Activated CD8-positive, alpha-beta memory T cell treated with anti-CD3 and anti-CD28 coated beads, Interleukin-2, amount 50 U/mL, for 24 hours (primary cell): Measurements from ENCODE around the gene PLEKHG3.

ENCODE experiments used
- DNase-seq: peaks from one replicate; pipeline ENCODE4 v3.0.0-alpha.2; 2020; ENCODE audit errors: extremely low read depth

The PLEKHG3 gene

DNA sequence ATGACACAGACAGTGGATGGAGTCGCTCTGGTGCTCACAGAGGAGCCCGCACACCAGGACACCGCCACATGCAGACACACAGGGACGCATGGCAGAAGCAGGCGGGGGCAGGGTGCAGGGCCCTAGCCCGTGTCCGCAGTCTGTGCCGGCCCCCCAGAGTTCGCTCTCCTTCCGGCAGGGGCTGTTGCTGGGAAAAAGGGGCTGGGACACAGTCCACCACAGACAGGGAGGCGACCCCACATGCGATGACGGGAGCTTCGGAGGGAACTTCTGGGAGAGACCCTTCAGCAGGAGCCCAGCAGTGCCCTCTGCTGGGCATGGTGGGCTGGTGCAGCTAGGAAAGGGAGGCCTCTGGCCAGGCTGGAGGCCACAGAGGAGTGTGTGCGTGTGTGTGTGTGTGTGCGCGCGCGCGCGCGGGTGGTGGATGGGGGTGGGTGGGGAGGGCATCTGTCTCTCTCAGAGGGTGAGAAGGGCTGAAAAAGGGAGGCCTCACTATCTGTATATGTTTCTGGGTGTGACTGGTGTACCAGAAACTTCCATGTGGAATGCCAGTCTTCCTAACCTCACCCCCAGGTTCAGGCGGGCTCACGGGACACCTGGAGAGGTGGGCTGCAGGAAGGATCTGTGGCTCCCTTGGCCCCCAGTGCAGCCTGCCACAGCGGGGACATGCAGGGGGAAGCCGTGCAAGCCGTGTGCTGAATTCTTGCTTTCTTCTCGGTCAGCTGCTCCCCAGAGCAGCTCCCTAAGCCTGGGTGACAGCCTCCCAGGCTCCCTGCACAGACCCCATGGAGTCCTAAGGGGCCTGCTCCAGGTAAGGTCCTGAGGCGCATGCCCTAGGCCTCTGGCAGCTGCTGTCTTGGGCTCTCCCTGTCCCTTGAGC lies 60.7 kb downstream of the PLEKHG3 start:
- no peak for DNase-seq

DNA sequence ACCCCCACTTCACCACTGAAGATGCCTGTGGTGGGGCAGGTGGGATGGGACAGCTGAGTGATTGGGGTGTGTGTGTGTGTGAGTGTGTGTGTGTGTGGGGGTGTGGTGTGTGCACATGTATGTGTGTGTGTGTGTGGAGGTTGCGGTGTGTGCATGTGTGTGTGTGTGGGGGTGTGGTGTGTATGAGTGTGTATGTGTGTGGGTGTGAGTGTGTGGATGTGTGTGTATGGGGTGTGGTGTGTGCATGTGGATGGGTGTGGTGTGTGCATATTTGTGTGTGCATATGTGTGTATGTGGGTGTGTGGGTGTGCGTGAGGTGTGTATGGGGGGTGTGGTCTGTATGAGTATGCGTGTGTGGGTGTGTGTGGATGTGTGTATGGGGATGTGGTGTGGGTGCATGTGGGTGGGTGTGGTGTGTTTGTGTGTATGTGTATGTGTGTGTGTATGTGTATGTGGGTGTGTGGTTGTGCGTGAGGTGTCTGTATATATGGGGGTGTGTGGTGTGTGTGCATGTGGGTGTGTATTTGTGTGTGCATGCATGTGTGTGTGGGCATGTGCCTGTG lies 61.6 kb downstream of the PLEKHG3 start:
- no peak for DNase-seq

DNA sequence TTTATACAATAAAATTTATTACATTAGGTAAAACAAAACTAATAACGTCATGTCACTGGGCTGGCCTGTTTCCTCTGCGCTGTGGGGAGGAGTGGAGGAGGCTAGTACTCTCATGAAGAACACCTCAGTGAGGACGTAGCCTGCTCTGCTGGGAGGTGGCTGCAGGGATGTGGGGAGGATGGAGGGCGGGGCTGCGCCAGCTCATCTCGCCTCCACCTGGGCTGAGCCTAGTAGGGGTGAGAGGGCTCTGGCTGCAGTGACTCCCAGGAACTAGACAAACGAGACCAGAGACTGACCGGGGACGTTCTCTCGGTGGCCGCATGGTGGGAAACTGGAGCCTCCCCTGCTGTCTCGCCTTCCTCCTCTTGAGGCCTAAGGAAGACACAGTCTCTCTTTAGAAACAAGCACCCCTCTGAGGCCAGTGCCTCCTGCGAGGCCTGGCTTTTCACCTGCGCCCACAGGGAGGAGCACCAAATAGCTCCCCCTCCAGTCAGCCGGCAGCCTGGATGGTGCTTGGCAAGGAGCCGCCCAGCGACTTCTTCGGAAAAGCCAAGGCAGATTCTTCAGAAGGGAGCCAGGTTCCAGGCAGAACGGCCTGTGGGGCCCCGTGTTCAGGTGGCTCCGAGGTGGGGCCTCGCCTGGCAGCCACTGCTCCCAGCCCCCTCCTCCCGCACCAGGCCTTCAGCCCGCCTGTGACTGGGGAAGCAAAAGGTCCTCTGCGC lies 62.4 kb downstream of the PLEKHG3 start:
- no peak for DNase-seq

DNA sequence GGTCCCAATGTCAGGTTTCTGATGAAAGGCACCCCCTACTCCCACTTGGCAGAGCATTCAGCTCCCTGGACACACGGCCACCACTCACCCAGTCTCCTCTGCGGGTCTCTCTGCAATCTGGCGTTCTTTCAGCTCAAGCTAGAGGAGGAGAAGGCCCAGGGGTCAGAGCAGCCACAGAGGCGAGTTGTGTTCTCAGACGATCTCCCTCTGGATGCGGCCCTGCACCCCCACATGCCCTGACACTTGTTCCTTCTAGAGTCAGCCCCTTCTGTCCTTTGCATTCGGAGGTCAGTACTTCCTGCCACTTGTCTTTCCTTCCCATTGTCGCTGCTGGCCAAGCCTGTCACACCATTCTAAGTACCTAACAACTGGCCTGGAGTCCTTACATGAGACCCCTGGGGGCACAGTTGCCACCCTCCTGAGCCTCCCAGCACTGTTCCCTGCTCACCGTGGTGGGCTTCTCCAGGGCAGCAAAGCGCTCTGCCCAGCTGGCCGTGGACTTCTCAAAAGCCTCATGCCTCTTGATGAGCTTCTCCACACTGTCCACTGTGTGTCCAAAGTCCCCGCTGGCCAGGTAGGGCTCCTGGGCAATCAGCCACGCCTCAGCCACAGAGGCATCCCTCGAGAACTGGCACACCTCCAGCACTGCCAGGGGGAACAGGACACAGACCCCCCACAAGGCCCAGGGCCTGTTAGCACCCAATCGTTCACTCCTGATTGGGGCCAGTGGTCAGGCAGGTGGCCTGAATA lies 63.2 kb downstream of the PLEKHG3 start:
- no peak for DNase-seq

DNA sequence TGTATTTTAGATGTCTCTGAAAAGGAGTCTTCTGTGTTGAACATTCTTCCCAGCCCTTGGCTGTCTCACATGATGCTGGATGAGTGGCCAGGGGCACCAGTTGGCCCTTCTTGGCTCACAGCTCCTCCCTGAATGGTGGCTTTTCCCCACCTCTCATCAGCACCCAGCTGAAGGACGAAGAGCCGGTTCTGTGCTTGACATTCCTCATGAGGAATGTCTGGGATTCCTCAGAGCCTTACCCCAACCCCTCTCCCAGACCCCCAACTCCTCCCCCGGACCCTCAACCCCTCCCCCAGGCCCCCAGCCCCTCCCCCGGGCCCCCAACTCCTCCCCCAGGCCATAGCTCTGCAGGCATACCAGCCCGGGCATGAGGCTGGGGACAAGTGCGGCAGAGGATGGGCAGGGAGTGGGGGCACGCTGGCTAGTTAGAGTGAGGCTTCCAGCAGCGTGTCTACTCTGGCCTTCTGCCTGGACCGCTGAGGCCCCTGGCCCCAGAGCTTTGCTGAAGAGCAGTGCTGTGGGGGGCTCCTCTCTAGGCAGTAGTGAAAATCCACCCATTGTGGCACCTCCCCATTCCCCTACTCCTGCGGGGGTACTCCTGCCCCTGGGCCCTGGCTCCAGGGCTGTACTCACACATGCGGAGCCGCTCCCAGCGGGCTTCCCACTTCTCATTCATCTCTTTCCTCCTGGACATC lies 64.3 kb downstream of the PLEKHG3 start:
- DNase-seq, result no peak

DNA sequence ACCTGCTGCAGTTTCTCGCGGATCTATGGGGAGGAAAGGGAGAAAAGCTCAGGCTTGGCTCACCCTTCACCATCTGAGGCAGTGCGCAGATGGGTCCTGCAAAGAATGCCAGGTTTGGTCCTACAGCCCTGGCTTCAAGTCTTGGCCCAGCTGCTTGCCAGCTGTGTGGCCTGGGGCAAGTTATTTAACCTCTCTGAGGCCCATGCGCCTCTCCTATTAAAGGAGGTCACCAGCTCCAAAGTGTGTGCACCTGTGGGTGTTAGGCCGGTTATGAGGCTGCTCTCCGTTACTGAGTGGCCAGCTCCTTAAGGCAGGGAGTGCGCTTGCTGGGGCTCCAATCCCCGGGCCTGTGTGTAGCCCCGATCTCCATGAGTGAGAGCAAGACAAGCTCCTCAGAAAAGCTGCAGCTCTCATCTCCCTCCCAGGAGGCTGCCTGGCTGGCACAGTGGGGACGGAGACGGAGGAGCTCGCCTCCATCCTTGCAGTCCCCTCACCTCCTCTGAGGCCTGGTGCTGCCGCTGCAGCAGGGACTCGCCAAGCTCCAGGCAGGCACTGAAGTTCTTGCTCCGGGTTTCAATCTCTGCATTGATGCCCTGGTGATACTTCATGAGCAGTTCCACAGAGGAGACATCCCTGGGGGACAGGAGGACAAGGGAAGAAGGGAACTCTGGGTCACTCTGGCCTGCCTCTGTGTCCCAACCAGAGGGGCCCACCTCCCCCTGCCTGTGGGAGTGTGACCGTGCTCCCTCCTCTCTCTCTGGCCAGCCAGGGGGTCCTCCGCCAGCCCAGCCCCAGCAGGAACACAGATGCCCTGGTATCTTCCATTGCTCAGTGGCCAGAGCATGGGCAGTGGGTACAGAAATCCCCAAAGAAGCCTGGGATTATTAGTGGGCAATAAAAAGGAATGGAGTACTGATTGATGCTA lies 65.1 kb downstream of the PLEKHG3 start:
- DNase-seq, result no peak

DNA sequence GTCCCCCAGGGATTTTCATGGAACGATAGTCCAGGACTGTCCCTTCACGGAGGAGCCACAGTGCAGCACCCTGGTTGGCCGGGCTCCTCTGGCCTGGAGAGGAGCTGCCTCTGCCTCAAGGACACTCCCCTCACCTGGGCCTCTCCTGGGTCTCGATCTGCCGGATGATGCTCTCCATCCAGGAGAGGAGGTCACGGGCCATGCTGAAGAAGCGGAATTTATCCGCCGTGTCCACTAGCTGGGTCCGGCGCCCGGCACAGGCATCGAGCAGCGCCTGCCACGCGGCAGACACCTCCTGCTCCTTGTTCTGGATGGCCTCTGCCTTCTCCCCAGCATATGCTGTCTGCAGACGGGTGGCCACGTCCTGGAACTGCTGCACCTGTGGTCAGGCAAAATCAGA lies 66.5 kb downstream of the PLEKHG3 start:
- no peak for DNase-seq

DNA sequence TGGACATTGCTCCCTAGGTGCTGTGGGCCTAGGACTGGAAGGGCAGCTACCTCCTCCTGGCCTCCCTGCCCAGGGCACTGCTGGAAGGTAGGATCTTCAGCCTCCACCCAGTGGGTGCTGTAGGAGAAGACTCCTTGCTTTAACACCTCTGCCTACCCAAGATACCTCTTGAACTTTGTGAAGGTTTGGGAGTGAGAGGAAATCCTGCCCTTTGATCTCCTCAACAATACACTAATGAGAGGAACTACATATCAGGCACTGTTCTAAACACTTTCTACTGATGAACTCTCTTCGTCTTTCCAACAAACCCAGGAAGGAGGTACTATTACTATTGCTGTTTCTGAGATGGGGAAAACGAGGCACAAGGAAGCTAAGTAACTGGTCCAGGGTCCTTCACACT lies 66.9 kb downstream of the PLEKHG3 start:
- DNase-seq, result no peak

DNA sequence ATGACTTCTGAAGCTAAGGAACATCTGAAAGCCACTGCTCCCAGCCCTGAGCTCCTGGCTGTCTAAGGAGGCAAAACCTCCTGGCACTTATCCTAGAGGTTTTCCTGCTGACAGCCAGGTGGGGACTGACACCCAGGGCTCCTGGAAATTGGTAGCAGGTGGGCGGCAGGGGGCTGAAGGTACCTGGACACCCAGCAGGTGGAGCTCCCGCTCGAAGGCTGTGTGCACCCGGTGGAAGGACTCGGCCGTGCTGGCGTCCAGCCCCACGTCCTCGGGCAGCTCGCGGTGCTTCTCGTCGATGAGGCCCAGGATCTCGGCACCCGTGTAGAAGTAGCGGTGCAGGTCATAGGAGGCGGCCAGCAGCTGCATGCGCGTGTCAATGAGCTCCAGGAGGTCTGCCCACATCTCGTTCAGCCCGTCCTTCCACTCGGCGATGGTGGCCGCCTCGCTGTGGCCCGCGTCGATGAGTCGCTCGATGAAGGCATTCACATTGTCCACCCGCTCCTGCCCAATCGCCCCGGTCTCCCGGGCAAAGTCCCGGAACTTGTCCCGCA lies 68.2 kb downstream of the PLEKHG3 start:
- no peak for DNase-seq

DNA sequence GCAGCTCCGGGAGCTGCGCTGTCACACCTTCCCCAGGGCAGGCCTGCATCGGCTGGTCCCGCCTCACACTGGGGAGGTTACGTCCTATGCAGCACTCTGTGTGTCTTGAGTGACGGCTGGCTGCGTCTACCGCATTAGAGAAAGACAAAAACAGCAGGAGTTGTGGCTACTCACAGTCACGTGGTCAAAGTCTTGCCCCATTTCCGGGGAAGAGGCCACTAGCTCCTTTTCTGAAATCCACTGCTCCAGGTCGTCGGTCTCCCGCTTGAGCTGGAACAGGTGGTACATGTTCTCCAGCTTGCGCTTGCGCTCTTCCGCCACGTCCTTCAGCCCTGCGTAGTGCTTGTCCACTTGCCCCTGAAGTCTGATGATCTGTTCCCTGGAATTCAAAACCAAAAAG lies 68.8 kb downstream of the PLEKHG3 start:
- DNase-seq, result no peak

DNA sequence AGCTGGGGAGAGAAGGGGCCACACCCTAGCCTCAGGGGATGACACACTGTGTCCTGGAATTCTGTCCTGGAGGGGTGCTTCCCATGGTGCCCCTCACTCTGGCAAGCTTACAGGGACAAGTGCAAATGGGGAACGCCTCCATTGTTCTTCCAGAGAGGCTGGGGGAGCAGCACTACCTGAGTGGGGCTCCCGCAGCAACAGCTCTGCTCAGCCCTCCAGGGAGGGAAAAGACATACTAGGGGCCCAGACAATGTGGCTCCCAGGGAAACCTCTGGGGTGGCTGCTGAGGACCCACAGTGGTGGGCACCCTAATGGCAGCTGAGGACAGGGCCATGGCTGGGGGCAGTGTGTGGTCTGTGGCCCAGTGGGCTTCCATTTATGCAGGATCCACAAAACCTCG lies 69.4 kb downstream of the PLEKHG3 start:
- no peak for DNase-seq

DNA sequence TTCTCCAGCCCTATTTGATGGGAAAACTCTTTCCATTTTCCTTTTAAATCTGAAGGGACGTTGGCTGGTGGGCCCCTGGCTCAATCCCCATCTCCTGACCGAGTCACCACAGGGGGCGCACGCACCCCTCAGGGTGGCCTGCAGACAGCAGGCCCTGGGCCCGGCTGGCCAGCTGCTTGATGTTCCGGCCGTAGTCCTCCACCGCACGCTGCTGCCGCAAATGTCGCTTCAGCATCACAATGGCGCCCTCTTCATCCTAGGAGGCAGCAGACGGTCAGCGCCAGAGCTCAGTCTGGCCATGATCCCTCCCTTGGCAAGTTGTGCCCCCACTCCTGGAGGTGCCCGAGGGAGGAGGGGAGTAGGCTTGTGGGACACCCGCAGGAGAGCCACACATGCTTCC lies 70.0 kb downstream of the PLEKHG3 start:
- no peak for DNase-seq

DNA sequence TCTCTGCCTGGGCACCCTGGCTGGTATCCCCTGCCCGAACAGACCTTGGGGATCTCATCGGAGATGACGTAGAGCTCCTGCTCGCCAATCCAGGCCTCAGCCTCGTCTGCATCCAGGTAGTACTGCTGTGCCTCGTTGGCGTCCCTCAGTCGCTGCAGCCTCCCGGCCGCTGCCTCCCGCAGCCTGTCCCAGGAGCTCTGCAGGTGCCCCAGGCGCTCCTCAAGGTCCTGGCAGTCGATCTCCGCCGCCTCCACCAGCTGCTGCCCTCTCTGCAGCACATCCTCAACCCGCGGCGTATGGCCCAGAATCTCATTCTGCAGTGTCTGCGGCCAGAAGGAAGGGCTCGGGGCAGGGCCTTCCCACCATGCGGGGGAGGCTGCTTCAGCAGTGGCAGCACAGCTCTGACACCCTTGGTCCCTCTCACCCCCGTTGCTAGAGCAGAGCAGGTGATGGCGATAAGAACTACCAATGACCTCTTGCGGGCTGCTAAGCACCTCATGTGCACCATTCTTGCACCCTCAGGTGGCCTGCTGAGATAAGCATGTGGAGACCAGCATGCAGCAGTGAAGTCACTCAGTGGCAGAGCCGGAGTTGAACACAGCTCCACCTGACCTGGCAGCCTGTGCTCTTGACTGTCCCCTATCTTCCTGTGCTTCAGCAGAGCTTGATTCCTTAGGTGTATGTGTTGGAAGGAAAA lies 71.0 kb downstream of the PLEKHG3 start:
- no peak for DNase-seq

DNA sequence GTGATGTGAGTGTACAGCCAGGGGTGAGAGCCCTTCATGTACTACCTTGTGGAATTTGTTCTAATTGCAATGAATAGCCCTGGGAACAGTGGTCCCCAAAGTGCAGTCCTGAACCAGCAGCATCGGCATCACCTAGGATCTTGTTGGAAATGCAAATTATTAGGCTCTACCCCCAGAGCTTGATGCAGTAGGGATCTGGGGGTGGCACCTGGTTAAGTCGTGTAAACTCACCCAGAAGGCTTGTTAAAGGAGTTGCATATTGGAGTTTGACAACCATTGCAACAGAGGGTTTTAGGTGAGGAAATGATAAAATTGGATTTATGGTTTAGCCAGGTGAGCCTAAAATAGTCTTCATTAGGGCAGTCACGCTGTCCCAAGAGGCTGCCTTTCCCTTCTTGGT lies 73.2 kb downstream of the PLEKHG3 start:
- DNase-seq, result no peak

DNA sequence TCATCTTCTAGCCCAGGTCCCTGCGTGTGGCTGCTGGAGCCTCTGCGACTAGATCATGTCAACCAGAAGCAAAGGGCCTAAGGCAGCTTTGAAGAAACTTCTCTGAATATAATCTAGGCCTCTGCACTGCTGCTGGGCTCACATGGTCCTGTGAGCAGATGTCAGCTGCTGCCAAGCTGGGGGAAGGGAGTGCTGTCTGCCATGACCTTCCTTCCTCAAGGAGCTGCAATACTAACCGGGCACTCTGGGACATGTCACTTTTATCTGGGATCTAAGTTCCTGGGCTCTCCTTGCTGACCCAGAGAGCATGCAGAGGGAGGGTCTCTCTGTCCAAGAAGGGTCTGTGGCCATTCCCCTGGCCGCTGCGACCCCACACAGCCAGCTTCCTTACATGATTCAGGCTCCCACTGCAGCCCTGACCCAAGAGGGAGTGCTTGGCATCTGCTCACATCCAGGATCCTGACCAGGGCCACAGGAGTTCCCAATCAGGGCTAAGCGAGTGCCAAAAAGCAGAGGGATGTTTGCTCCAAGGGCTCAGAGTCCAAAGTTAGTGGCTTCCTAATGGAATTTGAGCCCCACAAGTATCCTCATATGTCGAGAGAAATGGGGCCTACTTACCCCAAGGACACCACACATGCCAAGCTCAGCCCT lies 74.0 kb downstream of the PLEKHG3 start:
- DNase-seq, result no peak

DNA sequence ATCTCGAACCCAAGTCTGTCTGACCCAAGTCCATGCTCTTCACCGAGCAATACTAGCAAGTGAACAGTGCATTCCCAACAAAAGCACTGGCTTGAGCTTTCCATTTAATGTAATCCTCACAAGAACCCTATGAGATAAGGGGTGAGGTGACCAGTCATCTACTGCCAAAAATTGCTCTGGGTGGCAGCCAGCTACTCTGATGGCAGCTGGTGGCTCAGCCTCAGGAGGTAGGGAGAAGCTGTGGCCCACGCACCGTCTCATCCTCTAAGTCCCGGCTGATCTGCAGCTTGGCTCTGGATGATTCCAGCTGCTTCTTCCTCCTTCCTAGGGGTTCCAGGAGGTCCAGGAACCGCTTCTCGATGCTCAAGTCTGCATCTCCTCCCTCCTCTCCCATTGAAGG lies 75.2 kb downstream of the PLEKHG3 start:
- no peak for DNase-seq

DNA sequence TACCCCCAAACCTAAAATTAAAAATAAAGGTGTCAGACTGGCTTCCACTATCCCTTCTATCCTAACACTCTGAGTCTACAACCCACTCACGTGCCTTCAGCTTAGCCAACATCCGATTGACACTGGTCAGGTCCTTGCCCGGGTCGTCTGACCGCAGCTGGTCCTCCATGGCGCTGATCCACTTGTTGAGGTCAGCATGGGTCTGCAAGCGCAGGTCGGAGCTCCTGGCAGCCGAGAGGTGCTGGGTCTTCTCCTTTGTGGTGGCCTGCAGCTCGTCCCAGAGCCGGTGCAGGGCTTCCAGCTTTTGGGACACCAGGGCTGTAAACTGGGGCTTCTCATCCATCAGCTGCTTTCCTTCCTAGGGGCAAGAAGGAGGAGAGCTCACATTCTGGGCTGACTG lies 78.0 kb downstream of the PLEKHG3 start:
- no peak for DNase-seq

DNA sequence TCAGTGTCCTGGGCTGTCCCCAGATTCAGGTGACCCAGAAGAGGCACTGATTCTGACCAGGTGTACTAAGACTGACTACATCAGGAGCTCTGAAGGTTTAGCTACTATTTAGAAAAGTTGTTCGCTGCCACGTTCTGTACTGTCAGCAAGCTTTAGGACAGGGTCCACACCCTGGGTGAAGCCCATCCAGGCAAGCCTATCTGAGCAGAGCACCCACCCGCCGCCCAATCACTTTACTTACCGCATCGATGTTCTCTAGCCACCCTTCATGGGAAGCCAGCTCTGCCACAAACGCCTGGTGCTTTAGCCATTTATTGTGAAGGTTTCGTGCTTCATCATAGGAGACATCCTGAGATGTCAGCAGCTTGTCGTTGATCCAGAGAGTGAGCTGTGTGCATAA lies 79.8 kb downstream of the PLEKHG3 start:
- no peak for DNase-seq
